Measurements from ENCODE around the gene EDC4. TPM values are rescaled to one million over a fixed set of nuclear protein-coding genes. Genes with fewer than 3 reads are reported as not detected.
"Not testable (repeated sequence)": the region's sequence is repeated elsewhere in the genome, so short reads cannot be mapped to it uniquely, and the experiment has no call there.

The EDC4 gene
- polyA plus RNA-seq, 4 donors: 75.0 to 106 (median 97.3) TPM

DNA sequence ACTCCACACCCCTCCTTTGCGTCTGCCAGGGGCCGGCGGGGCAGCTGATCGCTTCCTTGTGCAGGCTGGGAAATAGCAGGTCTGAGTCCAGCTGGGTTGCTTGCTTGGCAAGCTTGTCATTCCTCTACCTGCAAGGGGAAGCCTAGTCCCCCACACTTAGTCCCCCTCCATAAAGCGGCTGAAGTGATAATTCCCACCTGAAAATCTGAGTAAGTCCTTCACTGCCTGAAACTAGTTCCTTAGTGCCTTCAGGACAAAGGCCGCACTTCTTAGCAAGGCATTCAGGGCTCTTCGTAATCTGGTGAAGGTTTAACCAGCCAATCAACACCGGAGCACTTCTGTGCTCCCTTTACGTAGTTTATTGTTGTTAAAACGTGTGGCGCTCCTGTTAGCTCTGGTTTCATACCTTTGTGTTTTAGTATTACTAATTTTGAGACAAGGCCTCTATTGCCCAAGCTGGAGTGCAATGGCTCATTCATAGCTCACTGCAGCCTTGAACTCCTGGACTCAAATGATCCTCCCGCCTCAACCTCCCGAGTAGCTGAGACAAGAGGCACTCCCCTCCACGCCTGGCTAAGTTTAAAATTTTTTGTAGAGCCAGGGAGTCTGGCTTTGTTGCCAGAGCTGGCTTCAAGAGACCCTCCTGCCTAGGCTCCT is 21.0 kb downstream of the EDC4 start:
- DNase-seq (ENCODE audit: low read depth in 4 of 4, low spot score in 2 of 4): no peak

DNA sequence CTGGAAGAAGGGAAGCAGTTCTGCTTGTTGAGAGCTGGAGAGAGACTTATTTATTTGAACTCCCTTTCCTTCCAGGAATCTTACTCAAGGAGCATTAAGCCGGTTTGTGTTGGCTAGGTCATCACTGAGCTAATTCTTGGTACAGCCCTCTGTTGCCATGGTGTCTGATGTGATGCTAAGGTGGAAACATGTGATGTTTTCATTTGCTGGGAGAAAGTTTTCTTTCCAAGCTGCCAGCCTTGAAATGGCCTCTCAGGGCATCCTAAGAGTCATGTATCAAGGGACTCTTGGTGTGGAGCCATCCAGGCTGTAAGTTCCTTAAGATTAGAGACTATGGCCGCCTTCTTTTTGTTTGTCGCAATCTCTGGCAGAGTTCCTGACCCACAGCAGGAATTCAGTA is 24.4 kb downstream of the EDC4 start:
- DNase-seq (ENCODE audit: low read depth in 4 of 4, low spot score in 2 of 4): no peak

DNA sequence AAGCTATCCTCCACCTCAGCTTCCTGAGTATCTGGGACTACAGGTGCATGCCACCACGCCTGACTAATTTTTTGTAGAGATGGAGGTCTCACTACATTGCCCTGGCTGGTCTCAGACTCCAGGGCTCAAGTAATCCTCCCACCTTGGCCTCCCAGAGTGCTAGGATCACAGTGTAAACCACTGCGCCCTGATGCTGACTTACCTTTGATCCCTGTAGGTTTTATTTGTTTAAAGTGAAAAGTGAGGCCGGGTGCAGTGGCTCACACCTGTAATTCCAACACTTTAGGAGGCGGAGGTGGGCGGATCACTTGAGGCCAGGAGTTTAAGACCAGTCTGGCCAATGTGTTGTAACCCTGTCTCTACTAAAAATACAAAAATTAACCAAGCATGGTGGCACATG is 28.9 kb downstream of the EDC4 start:
- DNase-seq (ENCODE audit: low read depth in 4 of 4, low spot score in 2 of 4): no peak

DNA sequence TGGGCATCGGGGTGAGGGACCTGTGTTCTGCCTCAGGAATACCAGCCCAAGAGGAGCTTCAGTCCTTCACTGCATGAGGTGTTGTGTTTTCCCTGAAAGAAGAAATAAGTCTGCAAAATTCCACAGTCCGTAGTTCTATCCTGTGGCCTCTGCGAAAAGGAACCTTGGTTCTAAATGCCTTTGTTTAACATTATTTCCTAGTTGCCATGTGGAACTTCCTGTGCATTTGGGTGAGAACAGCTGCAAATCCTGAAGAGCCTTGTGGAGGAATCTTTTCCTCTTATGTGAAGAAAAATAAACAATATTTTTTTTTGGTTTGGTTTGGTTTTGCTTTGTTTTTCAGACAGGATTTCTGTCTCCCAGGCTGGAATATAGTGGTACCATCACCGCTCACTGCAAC is 30.0 kb downstream of the EDC4 start:
- no peak for DNase-seq (ENCODE audit: low read depth in 4 of 4, low spot score in 2 of 4)

DNA sequence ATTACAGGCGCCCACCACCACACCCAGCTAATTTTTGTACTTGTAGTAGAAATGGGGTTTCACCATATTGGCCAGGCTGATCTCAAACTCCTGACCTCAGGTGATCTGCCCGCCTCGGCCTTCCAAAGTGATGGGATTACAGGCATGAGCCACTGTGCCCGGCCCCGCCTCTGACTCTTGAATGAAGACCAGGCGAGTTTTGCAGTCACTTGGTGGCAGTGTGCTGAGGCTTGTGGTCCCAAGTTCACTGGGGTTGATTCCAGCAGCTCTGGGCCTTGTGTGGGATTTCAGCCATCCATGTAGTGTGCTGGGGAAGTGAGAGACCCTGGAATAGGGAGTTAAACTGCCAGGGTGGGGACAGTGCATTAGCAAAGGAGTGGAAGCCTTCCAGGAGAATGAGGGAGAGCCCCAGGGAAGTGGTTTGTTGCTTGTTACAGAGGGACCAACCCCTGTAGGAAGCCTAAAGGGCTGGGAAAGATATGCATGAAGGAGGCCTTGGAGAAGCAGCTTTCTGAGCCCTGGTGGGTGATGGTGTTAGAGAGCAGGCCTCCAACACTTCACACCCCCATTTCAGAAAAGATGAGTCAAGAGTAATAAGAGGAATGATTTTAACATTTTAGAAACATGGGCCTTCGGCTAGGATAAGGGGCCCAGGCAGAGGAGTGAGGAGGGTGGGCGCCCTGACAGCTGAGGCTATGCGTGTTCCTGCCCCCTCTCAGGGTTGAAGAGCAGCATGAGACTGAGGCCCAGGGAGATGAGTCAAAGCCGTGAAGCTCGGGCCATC is 34.7 kb downstream of the EDC4 start:
- no peak for DNase-seq (ENCODE audit: low read depth in 4 of 4, low spot score in 2 of 4)

DNA sequence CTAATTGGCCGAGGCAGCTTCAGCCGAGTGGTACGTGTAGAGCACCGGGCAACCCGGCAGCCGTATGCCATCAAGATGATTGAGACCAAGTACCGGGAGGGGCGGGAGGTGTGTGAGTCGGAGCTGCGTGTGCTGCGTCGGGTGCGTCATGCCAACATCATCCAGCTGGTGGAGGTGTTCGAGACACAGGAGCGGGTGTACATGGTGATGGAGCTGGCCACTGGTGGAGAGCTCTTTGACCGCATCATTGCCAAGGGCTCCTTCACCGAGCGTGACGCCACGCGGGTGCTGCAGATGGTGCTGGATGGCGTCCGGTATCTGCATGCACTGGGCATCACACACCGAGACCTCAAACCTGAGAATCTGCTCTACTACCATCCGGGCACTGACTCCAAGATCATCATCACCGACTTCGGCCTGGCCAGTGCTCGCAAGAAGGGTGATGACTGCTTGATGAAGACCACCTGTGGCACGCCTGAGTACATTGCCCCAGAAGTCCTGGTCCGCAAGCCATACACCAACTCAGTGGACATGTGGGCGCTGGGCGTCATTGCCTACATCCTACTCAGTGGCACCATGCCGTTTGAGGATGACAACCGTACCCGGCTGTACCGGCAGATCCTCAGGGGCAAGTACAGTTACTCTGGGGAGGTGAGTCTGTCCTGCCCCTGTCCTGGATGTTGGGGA is 36.3 kb downstream of the EDC4 start:
- no peak for DNase-seq (ENCODE audit: low read depth in 4 of 4, low spot score in 2 of 4)

DNA sequence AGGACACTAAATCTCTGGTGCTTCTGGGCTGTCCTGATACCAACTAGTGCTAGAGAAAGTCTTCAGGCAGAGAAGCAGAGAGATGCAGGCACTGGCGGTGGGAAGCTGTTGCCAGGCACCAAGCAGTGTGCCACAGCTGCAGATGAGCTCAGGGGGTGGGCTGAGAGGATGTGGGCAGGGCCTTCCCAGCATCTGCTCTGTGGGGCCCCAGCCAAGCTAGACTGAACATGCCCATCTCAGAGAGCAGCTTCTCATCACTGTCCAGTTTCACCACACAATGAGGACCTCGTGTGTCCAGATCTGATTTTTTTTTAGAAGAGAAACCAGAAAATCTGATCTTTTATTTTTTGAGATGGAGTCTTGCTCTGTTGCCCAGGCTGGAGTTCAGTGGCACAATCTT is 37.3 kb downstream of the EDC4 start:
- no peak for DNase-seq (ENCODE audit: low read depth in 4 of 4, low spot score in 2 of 4)

DNA sequence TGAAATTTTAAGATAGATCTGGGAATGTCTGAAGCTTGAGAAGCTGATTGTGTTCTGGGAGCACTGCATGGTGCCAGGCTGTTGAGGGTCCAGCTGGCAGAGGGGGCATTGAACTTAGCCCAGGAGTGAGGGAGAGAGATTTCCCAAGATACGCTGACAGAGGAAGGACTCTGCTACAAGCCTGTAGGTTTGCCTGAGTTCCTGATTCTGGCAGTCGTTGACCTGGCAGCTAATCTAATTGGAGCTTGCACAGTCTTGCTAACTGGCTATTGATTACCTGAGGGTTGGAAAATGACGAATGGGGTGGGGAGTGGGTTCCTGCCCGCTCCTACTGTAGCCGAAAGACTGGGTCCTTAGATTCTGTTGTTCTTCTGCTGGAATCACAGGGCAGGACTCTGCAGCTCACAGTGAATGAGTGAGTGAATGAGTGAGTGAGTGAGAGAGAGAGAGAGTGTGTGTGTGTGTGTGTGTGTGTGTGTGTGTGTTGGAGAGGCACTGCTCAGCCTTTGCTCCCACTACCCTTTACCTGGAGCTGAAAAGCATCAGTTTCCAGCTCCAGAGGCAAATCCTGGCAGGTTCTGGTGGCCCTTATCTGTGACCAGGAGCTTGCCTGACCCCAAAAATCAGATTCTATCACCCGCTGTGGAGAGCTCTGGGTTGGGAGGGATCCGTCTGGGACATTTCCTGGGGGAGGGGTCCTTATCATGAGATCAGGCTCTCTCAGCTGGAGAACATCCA is 42.1 kb downstream of the EDC4 start:
- DNase-seq (ENCODE audit: low read depth in 4 of 4, low spot score in 2 of 4): no peak

DNA sequence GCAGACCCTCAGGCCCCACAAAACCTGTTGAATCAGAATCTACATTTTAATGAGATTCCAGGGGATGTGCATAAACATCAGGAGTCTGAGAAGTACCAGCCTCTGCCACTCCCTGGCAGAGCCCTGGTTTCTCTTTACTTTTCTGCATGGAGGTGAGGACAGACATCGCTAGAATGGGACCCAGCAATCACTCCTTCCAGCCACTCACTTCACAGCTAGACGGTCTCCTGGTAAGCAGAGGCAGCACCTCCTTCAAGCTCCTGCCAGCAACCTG is 42.6 kb downstream of the EDC4 start:
- not testable (repeated sequence) for DNase-seq (ENCODE audit: low read depth in 4 of 4, low spot score in 2 of 4)

DNA sequence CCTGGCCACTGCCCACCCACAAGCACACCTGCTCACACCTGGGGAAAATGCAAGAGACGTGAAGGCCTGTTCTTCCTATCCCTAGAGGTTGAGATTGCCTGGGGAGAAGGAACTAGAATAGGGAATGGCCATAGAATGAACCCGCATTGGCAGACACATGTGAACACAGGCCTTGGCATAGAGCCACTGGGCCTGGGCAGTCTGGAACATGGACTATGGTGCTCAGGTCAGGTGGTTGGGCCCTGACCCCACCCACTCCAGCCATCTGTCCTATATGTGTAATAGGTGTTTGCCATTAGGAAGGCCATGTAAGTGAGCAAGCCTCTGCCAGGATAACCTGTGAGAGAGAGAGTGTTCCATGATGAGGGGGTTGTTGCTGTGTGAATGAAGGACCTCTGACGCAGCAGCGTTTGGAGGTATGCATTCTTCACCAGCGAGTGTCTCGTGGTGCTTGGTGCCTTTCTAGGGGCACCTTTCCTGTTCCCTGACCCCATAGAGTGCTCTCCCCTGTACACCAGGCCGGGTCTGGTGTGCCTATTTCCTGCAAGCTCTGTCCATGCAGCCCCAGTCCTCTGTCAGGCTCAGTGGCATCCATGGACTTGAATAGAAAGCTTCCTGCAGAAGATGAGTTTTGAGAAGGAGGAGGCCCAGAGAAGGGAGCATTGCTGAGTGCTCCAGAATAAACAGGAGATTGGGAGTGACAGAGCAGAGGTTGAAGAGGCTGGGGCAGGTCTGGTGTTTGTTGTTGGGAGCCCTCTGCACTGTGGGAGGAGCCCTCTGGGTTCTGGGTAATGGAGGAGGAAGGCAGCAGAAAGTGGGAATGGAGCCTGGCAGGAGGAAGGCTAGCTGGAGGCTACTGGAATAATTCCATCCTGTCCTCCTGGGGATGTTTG is 43.2 kb downstream of the EDC4 start:
- no peak for DNase-seq (ENCODE audit: low read depth in 4 of 4, low spot score in 2 of 4)

DNA sequence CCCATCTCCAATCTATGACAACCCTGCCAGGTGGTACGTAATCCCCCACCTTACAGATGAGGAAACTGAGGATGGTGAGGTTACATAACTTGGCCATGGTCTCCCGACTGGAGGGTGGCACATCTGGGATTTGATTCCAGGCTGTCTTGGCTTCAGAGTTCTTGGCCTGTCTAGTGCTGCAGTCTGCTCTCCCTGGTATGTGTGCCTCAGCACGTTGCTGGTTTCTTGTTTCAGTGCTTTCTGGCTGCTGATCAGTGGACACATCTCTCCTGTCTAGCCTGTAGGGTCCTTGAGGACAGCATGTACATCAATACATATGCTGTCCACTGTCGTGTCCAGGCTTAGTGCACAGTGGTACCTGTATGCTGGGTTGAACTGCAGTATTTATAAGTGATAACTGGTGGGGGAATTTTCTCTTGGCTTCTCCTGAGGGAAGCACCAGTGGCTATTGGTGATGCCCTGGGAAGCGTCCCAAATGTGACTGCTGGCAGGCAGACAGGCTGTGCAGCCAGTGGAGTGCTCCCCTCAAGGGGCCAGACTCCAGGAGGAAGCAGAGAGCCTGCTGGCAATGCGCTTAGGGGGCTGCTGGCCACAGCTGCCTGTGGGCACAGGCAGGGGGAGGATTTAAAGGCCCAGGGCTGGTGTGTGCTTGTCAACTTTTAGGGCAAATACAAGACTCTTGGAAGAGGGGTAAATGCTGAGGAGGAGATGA is 44.4 kb downstream of the EDC4 start:
- DNase-seq (ENCODE audit: low read depth in 4 of 4, low spot score in 2 of 4): no peak

DNA sequence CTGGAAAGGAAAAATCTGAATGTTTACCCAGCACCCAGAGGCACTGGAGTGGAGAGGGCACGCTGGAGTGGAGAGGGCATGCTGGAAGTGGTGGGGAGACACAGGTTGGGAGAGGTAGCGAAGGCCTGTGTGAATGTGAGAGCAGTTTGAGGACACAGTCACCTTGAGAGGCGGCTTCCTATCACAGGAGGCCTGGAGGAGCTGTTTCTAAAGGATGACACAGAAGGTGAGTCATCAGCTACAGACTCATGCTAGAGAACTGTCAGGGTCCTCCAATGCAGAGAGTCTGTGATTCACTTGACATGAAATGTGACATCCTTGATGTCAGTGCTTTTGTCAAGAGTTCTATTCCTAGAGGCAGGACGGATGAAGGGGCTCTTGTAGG is 45.0 kb downstream of the EDC4 start:
- no peak for DNase-seq (ENCODE audit: low read depth in 4 of 4, low spot score in 2 of 4)

DNA sequence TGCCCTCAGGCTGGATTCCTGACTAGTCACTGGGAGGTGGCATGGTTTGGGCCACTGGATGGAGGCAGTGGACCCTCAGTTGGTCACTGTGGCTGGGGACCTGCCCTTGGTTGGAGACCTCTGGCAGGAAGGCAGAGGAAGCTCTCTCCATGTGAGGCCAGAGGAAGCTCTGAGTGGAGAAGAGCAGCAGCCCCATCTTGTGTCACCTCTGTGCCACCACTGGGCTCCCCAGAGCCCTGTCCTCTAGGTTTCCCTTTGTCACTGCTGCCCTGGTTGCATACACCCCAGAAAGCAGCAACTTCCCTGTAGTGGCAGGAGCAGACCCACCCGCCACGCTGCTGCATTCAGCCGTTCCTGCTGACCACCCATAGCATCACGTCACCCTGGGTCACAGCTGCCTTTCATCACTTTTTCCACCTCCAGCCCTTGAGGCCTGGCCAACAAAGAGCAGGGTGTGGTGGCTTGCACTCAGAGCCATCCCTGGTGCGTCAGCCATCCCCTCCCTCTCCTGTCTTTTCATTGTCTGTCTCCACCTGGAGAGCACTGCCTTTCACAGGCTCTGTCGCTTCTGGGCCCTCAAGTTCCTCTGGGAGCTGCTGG is 46.9 kb downstream of the EDC4 start:
- DNase-seq (ENCODE audit: low read depth in 4 of 4, low spot score in 2 of 4): no peak

DNA sequence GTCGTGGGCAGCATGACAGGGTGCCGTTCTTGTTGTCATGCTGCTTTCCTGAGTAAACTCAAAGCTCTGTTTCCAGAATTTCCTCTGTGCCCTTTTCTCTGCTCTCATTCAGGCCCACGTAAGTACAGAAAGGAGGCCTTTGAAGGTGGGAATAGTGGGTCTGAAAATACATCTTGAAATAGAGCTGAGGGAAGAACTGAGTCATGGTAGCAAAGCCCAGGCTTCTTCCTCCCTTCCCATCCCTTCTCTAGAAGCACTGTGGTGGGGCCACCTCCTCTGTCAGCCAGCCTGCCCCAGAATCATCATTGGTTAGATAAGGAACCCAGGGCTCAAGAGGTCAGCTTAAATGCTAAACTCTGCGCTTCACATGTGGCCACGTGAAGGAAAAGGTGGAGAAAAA is 49.4 kb downstream of the EDC4 start:
- DNase-seq (ENCODE audit: low read depth in 4 of 4, low spot score in 2 of 4): no peak

DNA sequence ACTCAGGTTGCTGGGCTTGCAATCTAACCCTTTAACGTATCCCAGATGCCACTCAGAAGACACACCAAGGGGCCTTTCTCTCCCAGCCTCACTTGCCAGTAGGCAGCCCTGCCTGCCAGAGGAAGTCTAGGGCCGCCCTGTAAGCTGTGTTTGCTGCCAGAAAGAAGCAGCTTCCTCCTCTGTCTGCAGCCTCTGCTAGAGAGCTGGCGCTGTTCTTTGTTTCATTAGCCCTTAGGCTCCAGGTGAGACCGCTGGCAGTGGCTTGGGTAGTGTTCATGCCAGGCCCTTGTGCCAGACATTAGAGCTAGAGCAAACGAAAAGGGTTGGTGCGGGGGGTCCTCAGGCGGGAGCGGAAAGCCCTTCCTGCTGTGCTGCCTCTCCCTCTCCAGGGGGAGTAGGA is 49.9 kb downstream of the EDC4 start:
- no peak for DNase-seq (ENCODE audit: low read depth in 4 of 4, low spot score in 2 of 4)

DNA sequence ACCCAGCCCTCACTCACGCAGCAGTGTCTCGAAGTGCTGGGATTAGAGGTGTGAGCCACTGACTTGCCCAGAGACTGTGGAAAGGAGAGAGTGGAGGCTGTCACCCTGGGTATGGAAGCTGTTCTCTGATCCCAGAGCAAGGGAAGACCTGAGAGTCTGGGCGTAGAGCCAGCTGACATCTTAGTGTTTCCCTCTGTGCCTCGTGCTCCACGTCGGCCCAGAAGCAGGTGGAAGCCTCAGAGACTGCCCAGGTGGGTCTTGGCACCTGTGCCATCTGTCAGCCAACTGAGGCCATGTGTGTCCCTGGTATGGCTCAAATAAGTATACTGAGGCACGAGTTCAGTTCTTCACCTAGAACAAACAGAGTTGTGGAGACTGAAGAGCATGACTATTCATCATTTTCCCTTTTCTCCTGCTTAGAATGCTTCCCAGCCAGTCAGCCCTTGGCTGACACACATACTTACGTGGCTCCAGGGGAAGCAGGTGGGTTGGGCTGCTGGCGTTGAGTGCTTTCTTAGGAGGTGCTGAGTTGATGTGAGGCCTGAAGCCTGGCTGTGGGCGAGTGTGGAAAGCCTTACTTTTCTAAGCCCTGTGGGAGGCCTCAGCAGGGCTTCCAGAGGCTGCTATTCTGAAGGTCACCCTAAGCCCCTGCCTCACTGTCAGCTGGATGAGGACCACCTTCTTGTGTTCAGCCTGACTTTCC is 50.7 kb downstream of the EDC4 start:
- DNase-seq (ENCODE audit: low read depth in 4 of 4, low spot score in 2 of 4): no peak

DNA sequence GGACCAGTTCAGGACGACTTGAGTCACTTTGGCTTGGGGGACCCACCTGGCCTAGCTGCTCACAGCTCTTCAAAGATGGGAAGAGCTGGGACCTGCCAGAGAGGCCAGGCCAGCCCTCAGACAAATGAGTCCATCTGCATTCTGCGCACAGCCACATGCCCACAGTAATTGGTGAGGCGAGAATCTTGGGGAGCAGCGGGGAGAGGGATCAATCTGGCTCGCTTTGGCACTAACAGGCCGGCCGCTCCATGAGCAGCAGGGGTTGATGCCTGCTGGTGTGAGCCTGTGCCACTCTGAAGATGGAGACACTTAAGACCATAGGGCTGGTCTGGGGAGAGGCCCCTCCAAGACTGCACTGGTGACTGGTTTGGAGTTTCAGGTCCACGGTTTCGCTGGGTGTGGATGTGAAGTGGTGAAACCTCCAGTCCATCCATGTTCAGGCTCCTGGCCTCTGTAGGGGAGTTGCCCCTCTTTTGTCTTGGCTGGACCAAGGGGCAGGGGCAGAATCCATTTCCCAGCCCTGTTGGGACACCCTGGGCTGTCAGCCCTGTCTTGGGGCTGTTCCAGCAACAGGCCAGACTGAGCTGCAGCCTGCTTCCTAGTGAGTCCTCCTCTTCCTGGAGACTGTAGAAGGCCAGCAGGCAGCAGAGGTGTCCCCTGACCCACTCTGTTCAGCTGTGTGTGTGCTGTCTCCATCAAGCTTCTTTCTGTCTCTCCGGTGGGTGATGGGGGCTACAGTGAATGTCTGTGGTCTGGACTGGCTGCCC is 51.5 kb downstream of the EDC4 start:
- no peak for DNase-seq (ENCODE audit: low read depth in 4 of 4, low spot score in 2 of 4)

DNA sequence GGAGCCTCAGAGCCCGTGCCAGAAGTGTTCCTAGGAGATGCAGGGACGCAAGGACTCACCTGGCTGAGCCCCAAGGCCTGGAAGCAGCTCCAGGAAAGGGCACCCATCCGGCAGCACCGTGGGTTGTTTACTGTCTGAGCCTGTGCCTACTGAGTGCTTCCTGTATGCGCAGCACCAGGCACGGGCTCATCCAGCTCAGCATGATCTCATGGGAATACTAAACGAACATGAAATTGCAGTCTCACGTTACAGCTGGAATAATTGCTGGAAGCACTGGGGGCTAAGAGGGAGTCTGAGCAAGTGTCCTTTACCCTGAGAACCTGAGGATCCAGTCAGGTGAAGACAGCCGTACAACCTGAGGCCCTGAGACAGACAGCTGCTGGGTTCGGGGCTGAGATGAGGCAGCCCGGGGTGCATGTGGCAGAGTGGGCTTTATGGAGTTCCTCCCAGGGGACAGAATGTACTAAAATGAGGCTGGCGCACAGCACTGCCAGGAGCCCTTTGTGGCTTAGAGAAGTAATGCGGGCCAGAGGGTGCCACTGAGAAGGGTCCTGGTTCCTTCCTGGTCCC is 53.4 kb downstream of the EDC4 start:
- DNase-seq (ENCODE audit: low read depth in 4 of 4, low spot score in 2 of 4): no peak

Data from left renal cortex interstitium (tissue), 4 donors.